Heart left ventricle (tissue), 16 donors: Measurements from ENCODE around the gene EEF1AKMT4. TPM values are rescaled to one million over a fixed set of nuclear protein-coding genes. Genes with fewer than 3 reads are reported as not detected.

ENCODE experiments used
- ATAC-seq, 4 donors: fragments of 200-7000 bp; cut with Tn5 transposase; one replicate each; pipeline ENCODE4 v1.9.1; 2020 to 2022; ENCODE audit warnings: moderate library complexity in 4 of 4, mild to moderate bottlenecking in 3 of 4, moderate number of reproducible peaks in 1 of 4
- DNase-seq, 5 donors: peaks; one replicate each; pipeline ENCODE4 v3.0.0-alpha.2; 2020
- H3K27ac ChIP-seq, 12 donors: fragments of 200-600 bp; sonication (generic) in 4 of 12; one replicate each; pipeline versions ENCODE4 v1.5.0 to v1.8.0; 2016 to 2022; ENCODE audit warnings: mild to moderate bottlenecking in 2 of 12
- H3K27me3 ChIP-seq, 9 donors: fragments of 200-600 bp; sonication (generic) in 2 of 9; one replicate each; pipeline versions ENCODE4 v1.5.1 to v1.8.0; 2016 to 2022; ENCODE audit warnings: mild to moderate bottlenecking in 3 of 9
- H3K36me3 ChIP-seq, 9 donors: fragments of 200-600 bp; sonication (generic) in 2 of 9; one replicate each; pipeline versions ENCODE4 v1.5.0 to v1.8.0; 2018 to 2022; ENCODE audit warnings: mild to moderate bottlenecking in 2 of 9
- H3K4me1 ChIP-seq, 12 donors: fragments of 200-600 bp; sonication (generic) in 4 of 12; one replicate each; pipeline versions ENCODE4 v1.5.0 to v1.8.0; 2016 to 2022; ENCODE audit warnings: mild to moderate bottlenecking in 3 of 12
- H3K4me3 ChIP-seq, 12 donors: fragments of 200-600 bp; sonication (generic) in 4 of 12; one replicate each; pipeline versions ENCODE4 v1.5.0 to v1.8.0; 2017 to 2022; ENCODE audit warnings: mild to moderate bottlenecking in 9 of 12, moderate library complexity in 4 of 12
- H3K9me3 ChIP-seq, 12 donors: fragments of 200-600 bp; sonication (generic) in 4 of 12; one replicate each; pipeline versions ENCODE4 v1.5.0 to v1.8.0; 2016 to 2022; ENCODE audit warnings: mild to moderate bottlenecking in 1 of 12
- CTCF ChIP-seq, 12 donors: fragments of 200-600 bp; sonication (generic) in 4 of 12; IDR thresholded peaks; one replicate each; pipeline versions ENCODE4 v1.5.0 to v1.8.0; 2018 to 2022; ENCODE audit warnings: antibody characterized with exemption in 12 of 12, mild to moderate bottlenecking in 5 of 12
- POLR2A ChIP-seq, 2 donors: fragments of 450-650 bp; IDR thresholded peaks; one replicate each; pipeline ENCODE4 v1.6.1; 2017; ENCODE audit warnings: antibody characterized with exemption in 2 of 2, mild to moderate bottlenecking in 2 of 2, moderate library complexity in 2 of 2
- WGBS, 4 donors: extraction: QIAGEN DNeasy Blood & Tissue Kit in 2 of 4; methylation state at CpG; one replicate each; pipeline versions ENCODE4 v1.1.5 to v1.1.7; 2013 to 2018; 5-methylcytosine and 5-hydroxymethylcytosine counted together
- intact Hi-C, 10 donors: fragments of 100-400 bp; cut with DNase I; formaldehyde crosslinking; loops; one replicate each; pipeline versions ENCODE4 v1.11.1 to v1.14.2; 2022
- polyA plus RNA-seq, 2 donors: library from polyadenylated mRNA; stranded (reverse); fragments of 200-250 nt; gene quantifications; one replicate each; pipeline ENCODE4 v1.2.3, GENCODE V29; 2013
- total RNA-seq, 9 donors: library from RNA; depleted of rRNA in 2 of 9; stranded (reverse); fragments of >200 nt in 2 of 9; fragmentation: NEBNext Ultra II Directional in 3 of 9; extraction: Animal tissue kit (Norgen Biotek cat#: 25700) in 3 of 9; gene quantifications; one replicate each; pipeline versions ENCODE4 v1.1.0 to v1.2.4, GENCODE V29; 2016 to 2023
- donor health status: ischemic (EF 13 %, LVEDD 7.1; RV severe dilation, severe dysfunction).
- donor health status: healthy with polysubstance abuse.
- donor health status: DM: no; HTN: yes; CAD: no.
- donor health status: DM: no; HTN: no; CAD: no.
- donor health status: ischemic (EF 25% LVEDD 6.9; RV normal size, moderate dysfunction).
- donor health status: ischemic (EF 25% LVEDD 5.7; RV mildly dilated, moderate dysfunction).
- donor health status: healthy.
- donor health status: DM: yes; HTN: yes; CAD: no.
- donor health status: ischemic (EF 35%, LVEDD 5.7; RV mildly dilated, moderate dysfunction).
- donor health status: nonischemic (EF 11% LVEDD 7.7; RV severe dilation, severe dysfunction).
- donor health status: DM: yes; HTN: yes; CAD: no.
- donor health status: PGD.
- donor health status: ischemic (EF 29% LVEDD 5.4; RV normal size, mild dysfunction).
- donor health status: nonischemic (EF 23%, LVEDD 6.1; RV moderate dilation, normal function).

The EEF1AKMT4 gene
- total and polyA plus RNA-seq, 11 donors = 0.66 to 16.7 (median 2.1) TPM

GRCh38 chr3:184235381-184236032 is 14.0 kb upstream of the EEF1AKMT4 start:
- H3K36me3 ChIP-seq = no peaks in the 10 kb centered on the region
- no peak for ATAC-seq
- peaks cover 9 to 39% (median 18%) of the 10 kb centered on the region in 9 donors for H3K27me3 ChIP-seq
- no peak overlapping the region for H3K27ac ChIP-seq
- DNase-seq = no peak
- no peaks in the 10 kb centered on the region for H3K9me3 ChIP-seq
- TF ChIP-seq CTCF (IDR thresholded peaks at IDR 0.05) (no peak), POLR2A (IDR thresholded peaks at IDR 0.05) (no peak)
- intact Hi-C loops = loop anchor here in 1 of 10 donors (5.0 kb wide), 1 partner anchor 88 kb away; no protein-coding TSS in a partner anchor
- H3K4me1 ChIP-seq = peaks cover 0 to 6% (median 0%) of the 10 kb centered on the region in 12 donors
- H3K4me3 ChIP-seq = no peak overlapping the region
- 79 to 85% (median 80%) methylated on average over 4 of the region's 4 CpGs for WGBS, 4 donors

GRCh38 chr3:184236033-184236410 is 13.4 kb upstream of the EEF1AKMT4 start:
- Histone ChIP-seq H3K36me3 (no peaks in the 10 kb centered on the region), H3K4me1 (peaks cover 0 to under 1% (median 0%) of the 10 kb centered on the region in 12 donors), H3K27me3 (peaks cover 6 to 34% (median 13%) of the 10 kb centered on the region in 9 donors), H3K27ac (no peak overlapping the region), H3K9me3 (no peaks in the 10 kb centered on the region), H3K4me3 (no peak overlapping the region)
- intact Hi-C loops = loop anchor here in 1 of 10 donors (5.0 kb wide), 1 partner anchor 89 kb away; no protein-coding TSS in a partner anchor
- DNase-seq = no peak
- TF ChIP-seq POLR2A (IDR thresholded peaks at IDR 0.05) = no peak
- TF ChIP-seq CTCF (IDR thresholded peaks at IDR 0.05) = no peak
- 41 to 54% (median 47%) methylated on average over 9 to 14 of the region's 14 CpGs for WGBS, 4 donors
- no peak for ATAC-seq

GRCh38 chr3:184236636-184237035 is 12.8 kb upstream of the EEF1AKMT4 start:
- H3K36me3 ChIP-seq = no peaks in the 10 kb centered on the region
- H3K4me3 ChIP-seq = no peak overlapping the region
- H3K27me3 ChIP-seq = peaks cover under 1 to 28% (median 7%) of the 10 kb centered on the region in 9 donors
- no peaks in the 10 kb centered on the region for H3K9me3 ChIP-seq
- no peak for TF ChIP-seq CTCF (IDR thresholded peaks at IDR 0.05)
- no peak for TF ChIP-seq POLR2A (IDR thresholded peaks at IDR 0.05)
- intact Hi-C loops = loop anchor here in 1 of 10 donors (5.0 kb wide), 1 partner anchor 89 kb away; no protein-coding TSS in a partner anchor
- DNase-seq (no peak), ATAC-seq (no peak)
- 53 to 93% (median 80%) methylated on average over 3 of the region's 3 CpGs for WGBS, 4 donors
- peaks cover 0 to 6% (median 2%) of the 10 kb centered on the region in 12 donors for H3K4me1 ChIP-seq
- H3K27ac ChIP-seq = no peak overlapping the region

GRCh38 chr3:184237211-184237610 is 12.3 kb upstream of the EEF1AKMT4 start:
- Histone ChIP-seq H3K9me3 (no peaks in the 10 kb centered on the region), H3K4me1 (peaks cover 0 to 8% (median 5%) of the 10 kb centered on the region in 12 donors), H3K4me3 (no peak overlapping the region), H3K36me3 (peaks cover 0 to 5% (median 1%) of the 10 kb centered on the region in 9 donors), H3K27me3 (peaks cover 0 to 22% (median 3%) of the 10 kb centered on the region in 9 donors), H3K27ac (no peak overlapping the region)
- TF ChIP-seq POLR2A (IDR thresholded peaks at IDR 0.05) = no peak
- no peak for TF ChIP-seq CTCF (IDR thresholded peaks at IDR 0.05)
- intact Hi-C loops = loop anchor here in 1 of 10 donors (5.0 kb wide), 1 partner anchor 90 kb away; no protein-coding TSS in a partner anchor
- ATAC-seq (no peak), DNase-seq (no peak)
- 71 to 74% (median 73%) methylated on average over 7 of the region's 7 CpGs for WGBS, 4 donors
